ENCODE measurements around the gene GMDS.

The GMDS gene

GRCh38 chr6:1580109-1580508 is 665.3 kb downstream of the GMDS start:
- in situ Hi-C loops (cut with HindIII; ENCODE audit: low sequenced_read_pairs): no loop called here

DNA sequence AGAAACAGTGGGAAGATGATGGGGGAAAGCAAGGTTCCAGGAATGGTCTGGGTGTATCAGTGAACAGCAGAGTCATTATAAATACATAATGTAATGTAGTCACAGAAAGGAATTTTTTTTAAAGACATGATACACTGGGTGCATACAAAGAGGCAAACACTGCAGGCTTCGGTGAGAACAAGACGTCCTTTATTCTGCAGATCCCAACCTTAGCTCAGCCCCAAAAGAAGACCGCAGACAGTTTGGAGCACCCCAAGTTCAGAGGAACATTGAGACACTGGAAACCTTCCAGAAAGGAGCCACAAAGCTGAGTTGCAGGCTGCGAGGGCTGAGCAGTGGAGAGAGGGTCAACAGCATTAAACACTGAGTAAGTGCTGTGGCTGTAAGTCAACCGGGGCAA is 666.3 kb downstream of the GMDS start:
- in situ Hi-C loops (cut with HindIII; ENCODE audit: low sequenced_read_pairs): no loop called here

- in situ Hi-C loops (cut with HindIII; ENCODE audit: low sequenced_read_pairs): no loop called here
These were observed 667.3 kb downstream of the GMDS start for GRCh38 chr6:1577896-1578745.

DNA sequence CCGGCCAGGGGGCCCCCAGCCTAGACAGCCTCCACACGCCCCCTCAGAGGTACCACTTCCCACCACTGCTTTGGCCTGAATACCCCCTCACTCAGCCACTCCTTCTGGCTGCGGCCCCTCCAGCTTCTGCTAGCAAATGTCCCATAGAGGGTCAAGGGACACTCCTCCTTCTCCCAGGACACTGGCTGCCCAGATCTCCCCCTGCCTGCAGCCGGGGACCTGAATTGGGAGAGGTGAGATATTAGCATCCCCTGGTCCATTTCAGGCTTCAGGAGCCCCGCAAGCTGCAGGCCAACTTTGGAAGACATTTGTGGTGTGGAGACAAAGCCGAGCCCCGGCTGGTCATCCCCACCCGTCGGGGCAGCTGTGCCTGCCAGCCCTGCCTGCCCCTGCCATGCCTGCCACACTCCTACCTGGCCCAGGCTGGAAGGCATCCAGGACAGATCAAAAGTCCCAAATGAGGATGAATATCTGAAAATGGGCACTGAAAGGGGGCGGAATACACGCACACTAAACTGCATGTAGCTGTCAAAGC is 668.2 kb downstream of the GMDS start:
- in situ Hi-C loops (cut with HindIII; ENCODE audit: low sequenced_read_pairs): no loop called here

DNA sequence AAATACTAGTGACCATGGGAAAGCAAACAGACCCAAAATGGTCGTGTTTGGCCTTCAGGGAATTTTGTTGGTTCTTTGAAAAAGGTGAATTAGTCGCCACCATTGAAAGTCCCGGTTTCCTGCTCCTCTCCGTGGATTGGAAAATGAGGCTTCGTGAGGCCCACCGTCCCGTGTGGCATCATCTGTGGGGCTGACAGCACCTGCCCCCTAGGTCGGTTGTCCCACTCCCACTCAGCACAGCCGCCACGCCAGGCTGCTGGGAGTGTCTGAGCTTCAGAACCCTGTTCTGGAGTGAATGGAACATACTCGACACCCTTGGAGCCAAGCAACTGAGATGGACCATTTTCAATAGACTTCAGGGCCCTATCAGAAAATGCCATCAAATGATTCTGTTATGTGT is 668.7 kb downstream of the GMDS start:
- in situ Hi-C loops (cut with HindIII; ENCODE audit: low sequenced_read_pairs): no loop called here

- in situ Hi-C loops (cut with HindIII; ENCODE audit: low sequenced_read_pairs): no loop called here
These were observed 669.2 kb downstream of the GMDS start for GRCh38 chr6:1576166-1576565.

DNA sequence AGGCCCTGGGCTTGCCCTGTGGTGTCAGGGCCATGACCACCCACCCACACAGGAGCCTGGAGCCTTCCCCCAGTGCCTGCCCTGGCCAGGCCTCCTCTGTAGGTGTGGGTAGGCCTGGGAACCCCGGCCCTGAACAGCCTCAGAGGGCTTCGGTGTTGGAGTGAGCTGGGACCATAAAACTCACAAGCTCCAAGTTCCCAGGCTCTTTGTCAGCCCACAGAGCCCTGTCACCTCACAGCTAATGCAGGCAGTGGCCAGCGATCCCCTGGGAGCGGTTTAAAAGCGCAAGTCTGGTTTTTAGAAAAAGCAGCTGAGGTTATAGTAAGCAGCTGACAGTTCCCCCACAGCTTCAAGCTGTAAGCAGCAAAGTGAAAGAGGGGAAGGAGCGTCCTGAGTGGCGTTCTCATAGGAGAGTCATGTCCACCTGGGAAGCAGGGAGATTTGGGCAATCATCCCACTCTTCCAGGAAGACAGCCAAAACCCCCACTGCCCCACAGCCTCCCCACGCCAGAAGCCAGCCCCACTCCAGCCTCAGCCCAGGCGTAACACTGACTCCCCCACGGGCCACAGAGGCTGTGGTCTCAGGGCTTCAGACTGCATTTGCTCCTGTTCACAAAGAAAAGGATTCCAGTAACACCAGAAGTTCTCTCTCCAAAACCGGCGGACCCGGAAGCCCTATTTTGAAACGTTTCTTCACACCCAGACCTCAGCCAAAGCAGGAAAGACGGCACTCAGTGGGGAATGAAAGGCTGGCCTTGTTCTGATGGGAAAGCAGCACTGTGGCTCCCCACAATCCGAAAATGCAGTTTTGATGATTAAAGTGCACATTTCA is 670.0 kb downstream of the GMDS start:
- in situ Hi-C loops (cut with HindIII; ENCODE audit: low sequenced_read_pairs): no loop called here

DNA sequence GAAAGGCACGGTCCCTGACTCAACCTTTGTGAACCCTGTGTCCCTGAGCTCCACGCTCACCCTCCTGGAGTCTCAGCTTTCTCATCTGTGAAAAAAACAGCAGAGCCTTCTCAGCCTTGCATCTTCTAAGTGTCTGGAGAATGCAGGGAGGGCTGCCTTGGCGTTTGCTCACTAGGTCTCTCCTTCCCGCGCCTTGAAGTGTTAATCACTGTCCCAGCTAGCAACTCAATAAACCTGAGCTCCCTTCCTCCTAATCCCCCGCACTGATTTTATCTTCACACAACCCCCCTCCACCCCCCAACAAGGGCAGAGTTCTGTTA is 670.6 kb downstream of the GMDS start:
- in situ Hi-C loops (cut with HindIII; ENCODE audit: low sequenced_read_pairs): no loop called here

- in situ Hi-C loops (cut with HindIII; ENCODE audit: low sequenced_read_pairs): no loop called here
These were observed 671.2 kb downstream of the GMDS start for GRCh38 chr6:1574083-1574761.

All from endothelial cell of hepatic sinusoid (primary cell).